Activated T-cell treated with anti-CD3 and anti-CD28 coated beads for 48 hours (primary cell): Measurements from ENCODE around the gene TRAF7.

ENCODE experiments used
- DNase-seq: peaks from one replicate; pipeline ENCODE4 v3.0.0-alpha.2; 2020; ENCODE audit warnings: low read depth

Gene TRAF7

GRCh38 chr16:2165861-2166260 lies 10.3 kb downstream of the TRAF7 start:
- DNase-seq, result no peak

GRCh38 chr16:2166263-2167067 lies 10.9 kb downstream of the TRAF7 start:
- no peak for DNase-seq

- no peak for DNase-seq
These were observed 11.6 kb downstream of the TRAF7 start for GRCh38 chr16:2167068-2167638.

GRCh38 chr16:2170080-2170479 lies 14.5 kb downstream of the TRAF7 start:
- DNase-seq, result no peak

- no peak for DNase-seq
These were observed 15.2 kb downstream of the TRAF7 start for GRCh38 chr16:2170587-2171435.

GRCh38 chr16:2171601-2172178 lies 16.1 kb downstream of the TRAF7 start:
- no peak for DNase-seq

- no peak for DNase-seq
These were observed 17.2 kb downstream of the TRAF7 start for GRCh38 chr16:2172688-2173335.

- no peak for DNase-seq
These were observed 17.8 kb downstream of the TRAF7 start for GRCh38 chr16:2173366-2173765.

- DNase-seq, result no peak
These were observed 18.3 kb downstream of the TRAF7 start for GRCh38 chr16:2173916-2174315.

- DNase-seq, result no peak
These were observed 19.0 kb downstream of the TRAF7 start for GRCh38 chr16:2174396-2175131.

GRCh38 chr16:2175454-2175853 lies 19.9 kb downstream of the TRAF7 start:
- DNase-seq, result no peak

- no peak for DNase-seq
These were observed 20.5 kb downstream of the TRAF7 start for GRCh38 chr16:2176047-2176446.

- no peak for DNase-seq
These were observed 21.5 kb downstream of the TRAF7 start for GRCh38 chr16:2177101-2177500.

- DNase-seq, result no peak
These were observed 22.0 kb downstream of the TRAF7 start for GRCh38 chr16:2177561-2177960.

GRCh38 chr16:2178321-2179106 lies 22.9 kb downstream of the TRAF7 start:
- peak; percentile 47 for DNase-seq

GRCh38 chr16:2179107-2179501 lies 23.5 kb downstream of the TRAF7 start:
- DNase-seq, result no peak

GRCh38 chr16:2179576-2179975 lies 24.0 kb downstream of the TRAF7 start:
- DNase-seq, result no peak

GRCh38 chr16:2180461-2180860 lies 24.9 kb downstream of the TRAF7 start:
- no peak for DNase-seq

- no peak for DNase-seq
These were observed 25.7 kb downstream of the TRAF7 start for GRCh38 chr16:2180962-2181923.
